Measurements from ENCODE around the gene CDH23. TPM values are rescaled to one million over a fixed set of nuclear protein-coding genes. Genes with fewer than 3 reads are reported as not detected.

Gene CDH23
- total and polyA plus RNA-seq, 10 of the 15 experiments (the other 5 are each of a cell fraction or from before 2014, with no cell fraction given) = 0.09 to 0.40 (median 0.15) TPM; not detected in 1

- TF ChIP-seq DPF2 (IDR thresholded peaks at IDR 0.05) (no peak), SKIL (IDR thresholded peaks at IDR 0.05; ENCODE audit: low read depth, poor library complexity, severe bottlenecking) (no peak), YBX1 (IDR thresholded peaks at IDR 0.05) (no peak)
These were observed 343.4 kb downstream of the CDH23 start (continued) for GRCh38 chr10:71740069-71740653.

- ChIA-PET SMC1A (ENCODE audit: uncharacterized antibody, unreplicated experiment) (interaction anchor here (1.0 to 3.7 kb wide), 2 partner anchors 8 to 27 kb away, joined by 3 to 13 read pairs; no protein-coding TSS in a partner anchor), RAD21 (ENCODE audit: unreplicated experiment) (no interaction called here), POLR2A (no interaction called here), CTCF (interaction anchor here (1.2 to 1.6 kb wide), 2 partner anchors 32 to 34 kb away, joined by 4 read pairs; no protein-coding TSS in a partner anchor)
- Histone ChIP-seq H3K4me2 (ENCODE audit: control insufficient read depth, insufficient read depth) (no peak overlapping the region), H3K9me3 (replicated peaks; ENCODE audit: control insufficient read depth, insufficient read depth, low read length) (no peaks in the 10 kb centered on the region; the same call in 2 of the 3 replicates), H3K4me3 (no peak overlapping the region), H3K4me1 (ENCODE audit: control insufficient read depth, insufficient read depth, low read length) (peaks cover 12% of the 10 kb centered on the region), H3K27me3 (replicated peaks in 1 of 2; ENCODE audit: control insufficient read depth in 2 of 2, insufficient read depth in 2 of 2, low read length in 1 of 2) (no peaks in the 10 kb centered on the region), H3K9ac (ENCODE audit: control insufficient read depth, insufficient read depth, low read length) (no peak overlapping the region), H3K36me3 (ENCODE audit: control insufficient read depth in 2 of 2, insufficient read depth in 2 of 2, low read length in 1 of 2) (no peaks in the 10 kb centered on the region), H3K27ac (ENCODE audit: control insufficient read depth, insufficient read depth) (no peak overlapping the region), H4K20me1 (ENCODE audit: control insufficient read depth, insufficient read depth) (no peaks in the 10 kb centered on the region), H3K79me2 (ENCODE audit: control insufficient read depth, insufficient read depth, low read length) (no peaks in the 10 kb centered on the region), H2AFZ (ENCODE audit: control insufficient read depth, low read depth, low read length) (no peak overlapping the region)
- in situ Hi-C loops (cut with MboI) (no loop called here), intact Hi-C loops (cut with micrococcal nuclease; ENCODE audit: unreplicated experiment) (no loop called here)
- TF ChIP-seq RUNX3 (IDR thresholded peaks at IDR 0.05; ENCODE audit: low read length) (no peak), STAT1 (conservative IDR thresholded peaks at IDR 0.05) (no peak)
- no peak for DNase-seq (ENCODE audit: low read depth, low spot score)
- WGBS (ENCODE audit: insufficient coverage, insufficient replicate concordance, low lambda C conversion rate, missing lambda C conversion rate) = 8% methylated on average over 4 of the region's 4 CpGs
- no TSS peak for BruUV-seq (replicated peaks)
- no peak for FAIRE-seq
- ATAC-seq = no peak
These were observed 344.3 kb downstream of the CDH23 start for GRCh38 chr10:71741029-71741428.

All from GM12878 (cell line).